ENCODE results near the gene SIRPA. TPM values are rescaled to one million over a fixed set of nuclear protein-coding genes. Genes with fewer than 3 reads are reported as not detected.
"Not testable (repeated sequence)": the region's sequence is repeated elsewhere in the genome, so short reads cannot be mapped to it uniquely, and the experiment has no call there.

Gene SIRPA
- total RNA-seq, 1 donor from 2014 or later, result 6.8 TPM

DNA sequence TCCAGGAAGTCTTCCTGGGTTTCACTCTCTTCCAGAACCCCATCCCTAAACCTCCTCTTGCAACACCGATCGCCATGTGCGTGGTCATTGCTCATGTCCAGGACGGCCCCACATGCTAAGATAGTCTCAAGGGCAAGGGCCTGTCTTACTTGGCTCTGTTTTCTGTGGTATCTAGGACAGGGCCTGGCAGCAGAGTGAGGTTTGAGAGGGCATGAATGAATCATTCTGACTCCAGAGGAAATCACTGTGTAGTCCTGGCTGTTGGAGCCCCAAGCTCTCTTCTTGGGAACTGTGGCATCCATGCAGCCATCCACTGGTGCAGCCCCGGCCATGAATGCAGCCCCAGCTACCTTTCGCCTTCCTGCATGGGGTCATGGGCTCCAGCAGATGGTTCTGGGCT lies 12.4 kb downstream of the SIRPA start:
- H3K27me3 Mint-ChIP-seq (ENCODE audit: low read depth), result no peaks in the 10 kb centered on the region
- H3K36me3 Mint-ChIP-seq, result no peaks in the 10 kb centered on the region
- TF ChIP-seq, protein P1, sequence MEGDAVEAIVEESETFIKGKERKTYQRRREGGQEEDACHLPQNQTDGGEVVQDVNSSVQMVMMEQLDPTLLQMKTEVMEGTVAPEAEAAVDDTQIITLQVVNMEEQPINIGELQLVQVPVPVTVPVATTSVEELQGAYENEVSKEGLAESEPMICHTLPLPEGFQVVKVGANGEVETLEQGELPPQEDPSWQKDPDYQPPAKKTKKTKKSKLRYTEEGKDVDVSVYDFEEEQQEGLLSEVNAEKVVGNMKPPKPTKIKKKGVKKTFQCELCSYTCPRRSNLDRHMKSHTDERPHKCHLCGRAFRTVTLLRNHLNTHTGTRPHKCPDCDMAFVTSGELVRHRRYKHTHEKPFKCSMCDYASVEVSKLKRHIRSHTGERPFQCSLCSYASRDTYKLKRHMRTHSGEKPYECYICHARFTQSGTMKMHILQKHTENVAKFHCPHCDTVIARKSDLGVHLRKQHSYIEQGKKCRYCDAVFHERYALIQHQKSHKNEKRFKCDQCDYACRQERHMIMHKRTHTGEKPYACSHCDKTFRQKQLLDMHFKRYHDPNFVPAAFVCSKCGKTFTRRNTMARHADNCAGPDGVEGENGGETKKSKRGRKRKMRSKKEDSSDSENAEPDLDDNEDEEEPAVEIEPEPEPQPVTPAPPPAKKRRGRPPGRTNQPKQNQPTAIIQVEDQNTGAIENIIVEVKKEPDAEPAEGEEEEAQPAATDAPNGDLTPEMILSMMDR (IDR thresholded peaks at IDR 0.05; ENCODE audit: unreplicated experiment), result no peak
- peaks cover 3% of the 10 kb centered on the region for H3K4me1 Mint-ChIP-seq
- H3K4me3 Mint-ChIP-seq, result no peak overlapping the region
- no peak overlapping the region for H3K27ac Mint-ChIP-seq
- H3K9me3 Mint-ChIP-seq, result no peaks in the 10 kb centered on the region
- no peak for DNase-seq (ENCODE audit: low spot score in 2 of 2, unreplicated experiment in 2 of 2)

DNA sequence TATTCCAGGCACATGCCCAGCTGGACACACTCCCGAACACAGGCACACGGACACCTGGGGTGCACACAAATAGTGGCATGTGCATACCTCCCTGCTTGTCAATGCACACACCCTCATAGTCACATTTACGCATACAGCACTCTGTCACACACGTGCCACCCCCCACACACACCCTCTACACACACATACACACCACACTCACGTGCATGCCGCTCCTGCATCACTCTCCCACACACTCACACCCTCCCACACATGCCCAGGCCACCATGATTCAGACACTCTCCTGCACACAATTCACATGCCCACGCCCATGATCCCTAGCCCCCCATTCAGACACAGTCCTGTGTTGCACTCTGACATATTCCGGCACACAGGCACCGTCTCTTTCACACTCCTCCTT lies 13.0 kb downstream of the SIRPA start:
- no peak overlapping the region for H3K4me3 Mint-ChIP-seq
- no peaks in the 10 kb centered on the region for H3K36me3 Mint-ChIP-seq
- no peaks in the 10 kb centered on the region for H3K27me3 Mint-ChIP-seq (ENCODE audit: low read depth)
- TF ChIP-seq, protein P1 (IDR thresholded peaks at IDR 0.05; ENCODE audit: unreplicated experiment), result no peak
- no peaks in the 10 kb centered on the region for H3K9me3 Mint-ChIP-seq
- H3K4me1 Mint-ChIP-seq, result peaks cover 3% of the 10 kb centered on the region
- no peak for DNase-seq (ENCODE audit: low spot score in 2 of 2, unreplicated experiment in 2 of 2)
- H3K27ac Mint-ChIP-seq, result no peak overlapping the region

DNA sequence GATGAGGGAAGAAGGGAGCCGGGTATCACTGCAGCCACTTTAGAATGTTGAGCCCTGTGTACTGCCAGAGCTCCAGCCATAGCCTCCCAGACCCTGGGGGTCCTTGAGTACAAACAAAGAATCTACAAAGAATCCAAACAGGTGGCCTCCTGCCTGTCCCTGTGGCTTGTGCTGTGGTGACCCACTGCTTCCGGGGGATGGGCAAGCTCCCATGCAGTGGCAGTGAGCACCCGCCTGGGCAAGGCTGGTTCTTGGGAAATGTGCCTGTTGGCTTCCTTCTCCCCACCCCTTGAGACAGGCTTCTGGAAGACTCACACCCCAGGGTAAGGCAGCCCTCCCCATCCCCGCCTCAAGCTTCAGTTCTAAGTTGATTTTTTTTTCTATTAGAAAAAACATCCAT lies 13.9 kb downstream of the SIRPA start:
- TF ChIP-seq, protein P1 (IDR thresholded peaks at IDR 0.05; ENCODE audit: unreplicated experiment), result no peak
- no peak overlapping the region for H3K4me3 Mint-ChIP-seq
- H3K36me3 Mint-ChIP-seq, result no peaks in the 10 kb centered on the region
- H3K27me3 Mint-ChIP-seq (ENCODE audit: low read depth), result no peaks in the 10 kb centered on the region
- no peaks in the 10 kb centered on the region for H3K9me3 Mint-ChIP-seq
- peaks cover 3% of the 10 kb centered on the region for H3K4me1 Mint-ChIP-seq
- DNase-seq (ENCODE audit: low spot score in 2 of 2, unreplicated experiment in 2 of 2), result no peak
- no peak overlapping the region for H3K27ac Mint-ChIP-seq

DNA sequence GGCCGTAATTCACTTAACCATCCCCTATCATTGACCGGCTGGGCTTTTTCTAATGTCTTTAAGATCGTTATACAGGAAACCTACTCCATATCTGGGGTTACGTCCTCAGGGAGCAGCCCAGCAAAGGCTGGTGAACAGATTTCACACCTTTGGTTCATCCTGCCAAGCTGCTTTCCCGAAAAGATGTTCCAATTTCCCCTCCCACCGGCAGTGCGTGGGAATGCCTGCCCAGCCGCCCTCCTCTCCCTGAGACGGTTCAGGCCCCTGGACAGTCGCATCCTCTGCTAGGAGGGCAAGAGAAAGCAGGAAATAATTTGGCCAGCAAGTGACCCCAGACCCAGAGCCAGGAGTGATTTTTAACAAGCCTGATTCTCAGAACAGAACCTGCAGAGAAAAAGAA lies 16.3 kb downstream of the SIRPA start:
- no peaks in the 10 kb centered on the region for H3K36me3 Mint-ChIP-seq
- TF ChIP-seq, protein P1 (IDR thresholded peaks at IDR 0.05; ENCODE audit: unreplicated experiment), result no peak
- no peak overlapping the region for H3K27ac Mint-ChIP-seq
- H3K27me3 Mint-ChIP-seq (ENCODE audit: low read depth), result no peaks in the 10 kb centered on the region
- H3K9me3 Mint-ChIP-seq, result no peaks in the 10 kb centered on the region
- DNase-seq (ENCODE audit: low spot score in 2 of 2, unreplicated experiment in 2 of 2), result no peak
- peaks cover 3% of the 10 kb centered on the region for H3K4me1 Mint-ChIP-seq
- H3K4me3 Mint-ChIP-seq, result no peak overlapping the region

DNA sequence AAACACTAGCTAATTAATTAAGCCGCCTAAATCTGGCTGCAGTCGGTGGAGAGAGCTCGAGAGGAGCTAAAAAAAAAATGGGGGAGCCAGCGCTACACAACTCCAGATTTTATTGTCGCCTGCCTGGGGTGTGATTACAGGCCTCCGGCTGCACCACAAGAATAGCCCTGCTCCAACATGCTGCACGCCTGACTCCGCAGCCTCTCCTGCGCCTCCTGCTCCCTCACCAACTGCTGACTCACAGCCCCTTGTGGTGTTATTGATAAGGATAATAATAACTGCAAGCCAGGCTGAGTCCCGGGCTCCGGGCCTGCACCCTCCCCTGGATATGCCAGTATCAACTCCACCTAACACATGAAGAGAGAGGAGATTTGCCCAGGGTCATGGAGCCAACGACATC lies 16.8 kb downstream of the SIRPA start:
- TF ChIP-seq, protein P1 (IDR thresholded peaks at IDR 0.05; ENCODE audit: unreplicated experiment), result no peak
- Mint-ChIP-seq H3K27me3 (ENCODE audit: low read depth) (no peaks in the 10 kb centered on the region), H3K36me3 (no peaks in the 10 kb centered on the region), H3K4me1 (peaks cover 3% of the 10 kb centered on the region), H3K4me3 (no peak overlapping the region), H3K27ac (no peak overlapping the region), H3K9me3 (no peaks in the 10 kb centered on the region)
- DNase-seq (ENCODE audit: low spot score in 2 of 2, unreplicated experiment in 2 of 2), result no peak

DNA sequence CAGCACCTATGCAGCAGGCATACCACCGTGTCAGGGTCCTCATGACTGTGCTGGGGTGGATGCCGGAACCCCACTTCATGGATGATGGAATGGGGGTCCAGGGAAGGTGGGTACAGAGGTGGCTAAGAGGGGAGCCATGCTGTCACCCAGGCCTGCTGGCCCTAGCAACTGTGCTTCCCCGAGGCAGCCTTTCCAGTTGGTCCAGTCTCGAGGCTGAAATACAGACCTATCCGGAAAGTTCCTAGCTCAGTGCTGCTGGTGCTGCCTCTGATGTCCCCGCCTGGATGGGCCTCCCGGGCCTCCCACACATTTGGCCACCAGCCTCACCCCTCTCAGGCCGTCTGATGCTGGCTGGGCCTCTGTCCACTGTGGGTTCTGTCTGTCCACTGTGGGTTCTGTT lies 17.4 kb downstream of the SIRPA start:
- no peaks in the 10 kb centered on the region for H3K36me3 Mint-ChIP-seq
- TF ChIP-seq, protein P1 (IDR thresholded peaks at IDR 0.05; ENCODE audit: unreplicated experiment), result no peak
- H3K9me3 Mint-ChIP-seq, result no peaks in the 10 kb centered on the region
- no peak overlapping the region for H3K4me3 Mint-ChIP-seq
- H3K27me3 Mint-ChIP-seq (ENCODE audit: low read depth), result no peaks in the 10 kb centered on the region
- no peak for DNase-seq (ENCODE audit: low spot score in 2 of 2, unreplicated experiment in 2 of 2)
- H3K4me1 Mint-ChIP-seq, result peaks cover 3% of the 10 kb centered on the region
- H3K27ac Mint-ChIP-seq, result no peak overlapping the region

DNA sequence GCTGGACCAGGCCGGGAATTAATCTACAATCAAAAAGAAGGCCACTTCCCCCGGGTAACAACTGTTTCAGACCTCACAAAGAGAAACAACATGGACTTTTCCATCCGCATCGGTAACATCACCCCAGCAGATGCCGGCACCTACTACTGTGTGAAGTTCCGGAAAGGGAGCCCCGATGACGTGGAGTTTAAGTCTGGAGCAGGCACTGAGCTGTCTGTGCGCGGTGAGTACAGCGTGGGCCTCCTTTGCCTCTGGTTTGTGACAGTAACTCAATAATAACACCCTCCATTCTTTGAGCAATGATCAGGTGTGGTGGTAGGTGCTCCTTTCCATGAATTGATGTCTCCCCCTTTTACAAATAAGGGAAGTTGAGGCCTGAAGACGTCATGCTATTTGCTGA lies 20.0 kb downstream of the SIRPA start:
- not testable (repeated sequence) for H3K9me3 Mint-ChIP-seq; H3K27me3 Mint-ChIP-seq (ENCODE audit: low read depth); H3K4me1 Mint-ChIP-seq; H3K36me3 Mint-ChIP-seq; H3K4me3 Mint-ChIP-seq; DNase-seq (ENCODE audit: low spot score in 2 of 2, unreplicated experiment in 2 of 2); H3K27ac Mint-ChIP-seq
